WTC11 (cell line): ENCODE data around the gene KCTD1.

ENCODE experiments used
- ATF3 ChIP-seq: sonication (generic); formaldehyde crosslinking; conservative IDR thresholded peaks from 2 replicates; pipeline ENCODE4 v1.8.1; 2022; ENCODE audit warnings: mild to moderate bottlenecking, missing genetic modification reagents
- CREB1 ChIP-seq: sonication (generic); formaldehyde crosslinking; IDR thresholded peaks from 2 replicates; pipeline ENCODE4 v1.8.0; 2023; ENCODE audit warnings: mild to moderate bottlenecking, missing genetic modification reagents
- CTCF ChIP-seq: fragments of 200-600 bp; IDR thresholded peaks from 2 replicates; pipeline ENCODE4 v1.8.0; 2022; ENCODE audit warnings: antibody characterized with exemption
- ERG ChIP-seq: fragments of 250-450 bp; sonication (Bioruptor Pico); IDR thresholded peaks from 2 replicates; pipeline ENCODE4 v1.8.0; 2021; ENCODE audit warnings: mild to moderate bottlenecking
- FOXP4 ChIP-seq: sonication (generic); formaldehyde crosslinking; IDR thresholded peaks from 2 replicates; pipeline ENCODE4 v1.8.0; 2022; ENCODE audit warnings: mild to moderate bottlenecking, missing genetic modification reagents
- IRF2 ChIP-seq: sonication (generic); formaldehyde crosslinking; IDR thresholded peaks from 2 replicates; pipeline ENCODE4 v1.8.0; 2022; ENCODE audit warnings: low read depth, missing genetic modification reagents, borderline replicate concordance
- JAZF1 ChIP-seq: fragments of 250-450 bp; sonication (Bioruptor Pico); IDR thresholded peaks from 2 replicates; pipeline ENCODE4 v1.9.0; 2021; ENCODE audit warnings: moderate library complexity, mild to moderate bottlenecking, inconsistent platforms
- JUN ChIP-seq: sonication (generic); formaldehyde crosslinking; IDR thresholded peaks from 2 replicates; pipeline ENCODE4 v1.8.0; 2023; ENCODE audit warnings: mild to moderate bottlenecking, missing genetic modification reagents
- MAX ChIP-seq: sonication (generic); formaldehyde crosslinking; IDR thresholded peaks from 2 replicates; pipeline ENCODE4 v1.8.0; 2022; ENCODE audit warnings: mild to moderate bottlenecking, missing genetic modification reagents
- NFYB ChIP-seq: sonication (generic); formaldehyde crosslinking; conservative IDR thresholded peaks from 2 replicates; pipeline ENCODE4 v1.8.0; 2022; ENCODE audit warnings: low read depth, missing genetic modification reagents
- ZNF263 ChIP-seq: sonication (generic); formaldehyde crosslinking; IDR thresholded peaks from 2 replicates; pipeline ENCODE4 v1.8.1; 2022; ENCODE audit warnings: low read depth, mild to moderate bottlenecking, moderate library complexity, missing genetic modification reagents

- TF ChIP-seq ATF3 (CRISPR knock-in tag) (no peak), CTCF (no peak), MAX (no peak), JAZF1 (CRISPR knock-in tag) (no peak), FOXP4 (CRISPR knock-in tag) (no peak), NFYB (CRISPR knock-in tag) (no peak), ZNF263 (CRISPR knock-in tag) (no peak), ERG (no peak), CREB1 (no peak), JUN (no peak), IRF2 (CRISPR knock-in tag) (no peak)
Measured at GRCh38 chr18:26457195-26457594, 91.2 kb downstream of the KCTD1 start.
